Stimulated activated CD8-positive, alpha-beta memory T cell treated with anti-CD3 and anti-CD28 coated beads, Interleukin-12 subunit alpha, Interleukin-12 subunit beta, amount 100 ng/mL, for 24 hours (primary cell): ENCODE data around the gene PITPNM3.

Experiments used
- DNase-seq: peaks from one replicate; pipeline ENCODE4 v3.0.0-alpha.2; 2020; ENCODE audit errors: extremely low read depth

The PITPNM3 gene

DNA sequence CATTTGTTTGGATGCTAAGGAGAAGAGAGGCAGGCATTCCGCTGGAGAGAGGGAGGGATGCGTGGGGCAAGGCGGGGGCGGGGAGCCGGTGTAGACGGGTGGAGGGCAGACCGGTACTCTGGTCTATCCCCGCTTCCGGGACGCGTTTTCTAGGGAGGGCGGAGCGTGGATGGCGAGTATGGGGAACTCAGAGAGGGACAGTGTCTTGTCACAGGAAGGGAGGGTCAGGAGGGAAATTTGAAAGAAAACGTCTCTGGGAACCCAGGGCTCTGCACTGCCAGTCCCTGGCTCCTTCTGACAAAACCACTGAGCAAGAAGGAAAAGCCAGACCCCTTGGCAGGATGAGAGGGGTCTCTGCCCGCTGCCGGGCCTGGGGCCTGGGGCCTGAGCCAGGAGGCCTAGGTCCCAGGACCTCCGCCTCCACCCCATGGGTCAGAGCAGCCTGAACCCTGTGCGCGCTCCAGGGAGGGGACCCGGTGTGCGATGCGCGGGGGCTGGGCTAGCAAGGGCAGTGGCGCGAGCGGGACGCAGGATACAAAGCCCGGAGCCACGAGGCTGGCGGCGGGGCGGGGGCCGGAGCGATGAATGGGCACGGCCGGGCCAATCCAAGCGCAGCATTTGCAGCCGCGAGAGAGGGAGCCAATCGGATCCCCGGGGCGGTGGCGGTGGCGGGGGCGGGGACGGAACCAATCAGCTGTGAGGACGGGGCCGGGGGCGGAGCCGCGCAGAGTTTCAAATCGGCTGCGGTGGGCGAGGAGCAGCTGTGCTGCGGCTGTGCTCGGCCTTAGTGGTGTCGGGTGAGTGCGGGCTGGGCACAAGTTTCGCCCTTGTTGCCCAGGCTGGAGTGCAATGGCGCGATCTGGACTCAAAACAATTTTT, 112.4 kb downstream of the PITPNM3 start, which contains the start of gene PIMREG:
TSS of gene PIMREG (plus strand) at position 764 of the 879 bp plus-strand sequence. CDS start 656 bp downstream, outside the sequence.
- peak; percentile 88 for DNase-seq

DNA sequence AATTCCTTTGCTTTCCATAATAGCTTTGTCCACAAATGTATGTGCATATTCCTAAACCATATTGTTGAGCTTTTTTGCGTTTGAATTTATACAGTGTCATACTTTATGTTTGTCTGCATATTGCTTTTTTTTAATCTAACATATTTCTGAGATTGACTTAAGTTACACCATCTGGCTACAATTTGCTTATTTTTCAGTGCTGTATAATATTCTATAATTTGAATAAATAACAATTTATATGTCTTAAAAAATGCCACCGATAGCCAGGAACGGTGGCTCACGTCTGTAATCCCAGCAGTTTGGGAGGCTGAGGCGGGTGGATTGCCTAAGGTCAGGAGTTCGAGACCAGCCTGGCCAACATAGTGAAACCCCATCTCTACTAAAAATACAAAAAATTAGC, 113.6 kb downstream of the PITPNM3 start:
- no peak for DNase-seq

DNA sequence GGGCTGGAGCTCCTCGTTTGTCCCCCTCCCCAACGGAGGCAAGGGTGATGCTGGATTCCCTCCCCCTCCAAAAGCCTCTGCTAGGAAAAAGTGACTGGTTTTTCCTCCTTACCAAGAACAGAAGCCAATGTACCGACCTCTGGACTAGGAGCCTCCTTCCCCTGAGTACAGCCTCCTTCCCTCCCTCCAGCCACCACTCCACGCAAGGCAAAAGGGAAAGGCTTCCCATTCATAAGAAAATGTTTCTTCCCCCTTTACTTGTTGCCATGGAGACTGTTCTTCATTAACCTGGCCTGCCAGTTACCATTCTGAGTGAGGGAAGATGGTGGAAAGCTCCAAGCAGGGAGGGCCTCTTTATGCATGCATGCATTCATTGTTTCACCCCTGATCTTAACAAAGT, 116.4 kb downstream of the PITPNM3 start:
- DNase-seq: no peak

DNA sequence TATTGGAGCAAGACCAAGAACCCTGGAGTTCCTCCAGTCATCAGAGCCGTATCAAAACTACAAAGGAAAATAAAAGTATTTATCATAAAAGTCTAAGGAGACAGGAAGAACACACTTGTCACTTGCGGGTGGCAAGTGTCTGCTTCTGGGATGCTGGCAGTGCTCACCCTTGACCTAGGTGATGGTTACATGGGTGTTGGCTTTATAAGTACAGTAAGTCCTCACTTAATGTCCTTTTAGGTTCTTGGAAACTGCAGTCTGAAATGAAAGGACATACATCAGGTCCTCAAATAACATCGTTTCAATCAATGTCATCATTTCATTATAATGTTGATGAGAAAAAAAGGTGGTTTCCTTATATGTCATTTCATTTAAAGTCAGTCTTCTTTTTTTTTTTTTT, 118.4 kb downstream of the PITPNM3 start:
- DNase-seq: no peak

DNA sequence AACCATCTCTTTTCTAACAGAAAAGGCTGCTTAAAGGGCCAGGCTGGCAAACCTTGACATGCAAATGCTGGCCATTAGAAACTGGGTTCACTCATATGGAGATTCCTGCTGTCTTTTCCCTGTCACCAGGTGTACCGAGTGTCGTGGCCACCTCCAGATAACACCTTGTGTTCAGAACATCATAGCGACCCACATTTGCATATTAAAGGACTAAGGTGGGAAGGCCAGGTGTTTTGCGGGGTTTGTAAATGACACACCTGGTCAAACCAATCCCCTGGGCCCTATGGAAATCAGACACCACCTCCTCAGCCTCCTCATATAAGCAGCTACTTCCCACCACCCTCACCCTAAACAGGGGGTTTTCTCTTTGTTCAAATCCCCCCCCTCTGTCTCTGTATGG, 118.9 kb downstream of the PITPNM3 start:
- no peak for DNase-seq

DNA sequence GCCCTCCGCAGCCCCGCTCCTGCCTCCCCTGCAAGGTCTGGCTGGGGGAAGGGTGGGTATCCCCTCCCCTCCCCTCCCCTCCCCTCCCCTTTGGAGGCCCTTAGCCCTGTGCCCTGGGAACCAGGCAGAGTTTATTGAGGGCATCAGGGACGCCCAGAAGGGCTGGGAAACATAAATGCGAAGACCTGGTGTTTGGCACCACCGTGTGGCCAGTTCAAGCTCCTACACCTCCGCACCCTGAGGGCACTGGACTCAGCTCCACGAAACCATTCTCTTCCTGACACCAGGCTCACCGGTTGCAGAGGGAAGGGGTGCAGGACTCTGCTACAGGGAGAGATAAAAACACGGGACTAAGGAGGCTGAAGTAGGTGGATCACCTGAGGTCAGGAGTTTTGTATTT, 120.4 kb downstream of the PITPNM3 start:
- peak; percentile 24 for DNase-seq

DNA sequence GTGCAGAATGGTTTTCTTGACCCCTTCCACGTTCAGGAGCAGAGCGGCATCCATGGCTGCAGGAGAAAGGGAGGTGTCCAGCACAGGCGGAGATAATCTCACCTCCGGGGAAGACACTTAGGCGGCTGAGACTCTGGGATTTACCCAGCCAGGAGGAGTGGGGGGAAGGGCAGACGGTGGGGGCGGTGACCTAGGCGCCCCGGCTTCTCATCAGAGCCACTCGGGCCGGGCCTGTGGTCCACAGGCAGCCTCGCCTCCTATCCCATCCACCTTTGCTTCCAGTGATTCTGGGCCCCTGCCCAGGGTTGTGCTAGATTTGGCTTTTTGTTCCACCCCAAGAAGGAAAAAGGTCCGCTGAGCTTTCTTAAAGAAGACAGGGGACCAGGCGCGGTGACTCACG, 121.3 kb downstream of the PITPNM3 start, which contains the start of gene AIPL1:
TSS of gene AIPL1 (minus strand) at position 71 of the 400 bp plus-strand sequence. CDS start at position 54, 17 bp downstream.
- DNase-seq: no peak

DNA sequence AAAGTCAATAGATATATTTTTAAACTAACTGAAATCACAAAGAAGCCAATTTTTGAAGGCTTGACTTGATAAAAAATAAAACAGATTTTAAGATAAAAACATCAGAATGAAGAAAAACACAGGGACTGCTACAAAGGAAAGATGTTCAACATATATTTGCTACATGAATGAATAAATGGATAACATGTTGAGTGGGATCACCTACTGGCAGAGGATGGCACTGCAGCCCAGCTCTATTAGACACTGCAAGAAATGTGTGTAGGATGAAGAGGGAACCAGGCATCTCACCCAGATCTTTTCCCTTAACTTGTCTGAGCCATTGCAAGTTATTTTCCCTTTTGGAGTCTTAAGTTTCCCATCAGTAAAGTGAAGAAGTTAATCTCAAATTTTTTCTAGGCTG, 125.6 kb downstream of the PITPNM3 start:
- no peak for DNase-seq

DNA sequence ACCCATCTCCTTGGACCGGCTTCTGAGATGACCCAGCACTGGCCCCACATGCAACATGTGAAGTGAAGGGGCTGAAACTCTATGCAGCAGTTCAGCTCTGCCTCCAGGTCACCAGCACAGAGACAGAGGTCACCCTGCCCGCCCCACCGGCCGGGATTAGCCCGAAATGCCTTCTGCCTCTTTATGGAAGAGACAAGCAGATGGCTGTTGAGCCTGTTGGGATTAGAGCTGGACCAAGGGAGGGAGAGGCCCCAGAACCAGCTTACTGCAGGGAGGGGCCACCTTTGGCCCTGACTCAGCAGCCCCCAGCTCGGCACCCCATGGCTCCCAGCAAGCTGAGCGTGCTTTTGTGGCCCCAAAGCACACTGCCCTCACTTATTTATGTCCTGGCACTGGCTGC, 127.1 kb downstream of the PITPNM3 start:
- DNase-seq: no peak

DNA sequence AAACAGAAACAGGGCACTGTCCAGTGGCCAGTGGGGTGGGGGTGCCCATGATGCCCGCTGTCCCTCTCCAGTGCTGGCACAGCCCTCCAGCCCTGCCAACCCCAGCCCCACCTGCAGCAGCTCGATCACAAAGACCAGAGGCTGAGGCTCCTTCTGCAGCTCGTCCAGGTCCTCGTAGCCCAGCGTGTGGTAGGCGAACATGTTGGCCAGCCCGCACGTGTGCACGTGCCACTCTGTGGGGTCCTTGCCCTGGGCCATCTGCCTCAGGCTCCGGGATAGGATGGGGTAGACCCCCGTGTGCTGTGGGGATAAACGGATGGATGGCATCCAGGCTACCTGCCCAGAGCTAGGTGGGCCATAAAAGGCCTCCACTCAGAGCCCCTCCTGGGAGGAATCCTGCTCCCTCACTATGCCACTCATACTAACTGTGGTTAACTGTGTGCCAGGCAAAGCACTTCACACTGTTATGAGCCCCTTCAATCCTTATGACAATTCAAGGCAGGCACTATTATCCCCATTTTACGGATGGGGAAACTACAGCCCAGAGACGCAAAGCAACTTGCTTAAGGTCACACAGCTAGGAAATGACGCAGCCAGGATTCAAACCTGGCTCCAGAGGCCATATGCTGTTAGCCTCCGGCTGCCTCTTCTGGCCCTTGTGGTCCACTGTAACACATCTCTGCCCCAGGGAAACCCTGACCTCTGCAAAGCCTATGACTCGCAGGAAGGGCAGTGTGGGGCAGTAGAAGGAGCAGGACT, 128.0 kb downstream of the PITPNM3 start:
- no peak for DNase-seq

DNA sequence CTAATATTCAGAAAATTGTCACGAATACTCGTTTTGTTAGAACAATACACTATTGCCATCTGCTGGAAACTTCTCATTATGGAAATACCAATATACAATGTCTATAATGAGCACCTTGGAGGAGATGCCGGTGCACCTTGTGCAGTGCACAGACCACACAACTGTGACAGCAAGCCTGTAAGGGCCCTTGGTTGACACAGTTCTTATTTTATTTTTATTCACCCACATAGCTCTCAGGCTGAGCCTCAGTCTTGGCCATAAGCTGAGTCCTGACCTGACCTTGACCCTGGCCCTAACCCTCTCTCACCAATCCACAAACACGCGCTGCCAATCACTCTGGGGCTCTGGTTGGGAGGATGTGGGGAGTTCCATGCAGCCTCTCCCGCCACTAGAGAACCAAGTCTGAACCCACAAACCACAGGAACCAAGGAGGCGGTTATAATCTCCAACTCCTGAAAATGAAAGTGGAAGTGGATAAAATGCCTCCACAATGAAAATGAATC, 129.0 kb downstream of the PITPNM3 start:
- DNase-seq: no peak

DNA sequence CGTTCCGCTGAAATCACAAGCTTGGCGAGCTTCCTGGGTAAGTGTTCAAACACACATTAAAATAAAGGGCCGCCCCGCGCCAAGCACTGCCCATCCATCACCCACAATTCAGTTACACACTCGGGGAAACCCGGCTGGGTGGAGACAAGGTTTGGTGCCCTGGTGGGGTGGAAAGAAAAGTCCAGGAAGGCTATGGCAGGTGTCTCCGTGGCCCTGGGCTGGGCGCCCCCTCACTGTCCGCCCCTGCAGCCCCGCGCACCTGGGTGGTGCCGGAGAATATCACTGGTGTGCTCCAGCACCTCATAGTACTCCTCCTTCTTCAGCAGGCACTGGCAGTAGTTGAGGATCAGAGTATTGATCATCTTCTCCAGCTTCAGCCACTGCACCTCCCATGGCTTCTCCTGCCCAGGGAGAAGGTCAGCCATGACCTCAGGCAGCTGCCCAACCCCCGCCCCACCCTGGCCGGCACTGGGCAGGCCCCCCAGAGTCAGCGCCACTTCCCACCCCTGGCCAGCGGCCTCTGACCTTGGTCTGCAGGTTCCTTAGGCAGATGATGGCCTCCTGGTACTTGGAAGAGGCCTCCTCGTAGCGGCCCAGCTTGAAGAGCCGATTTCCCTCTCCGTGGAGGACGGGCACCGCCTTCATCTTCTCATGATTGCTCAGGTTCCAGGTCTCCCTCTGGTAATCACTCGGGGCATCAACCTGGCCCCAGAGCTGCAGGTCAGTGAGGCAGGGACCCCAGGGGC, 129.8 kb downstream of the PITPNM3 start:
- no peak for DNase-seq

DNA sequence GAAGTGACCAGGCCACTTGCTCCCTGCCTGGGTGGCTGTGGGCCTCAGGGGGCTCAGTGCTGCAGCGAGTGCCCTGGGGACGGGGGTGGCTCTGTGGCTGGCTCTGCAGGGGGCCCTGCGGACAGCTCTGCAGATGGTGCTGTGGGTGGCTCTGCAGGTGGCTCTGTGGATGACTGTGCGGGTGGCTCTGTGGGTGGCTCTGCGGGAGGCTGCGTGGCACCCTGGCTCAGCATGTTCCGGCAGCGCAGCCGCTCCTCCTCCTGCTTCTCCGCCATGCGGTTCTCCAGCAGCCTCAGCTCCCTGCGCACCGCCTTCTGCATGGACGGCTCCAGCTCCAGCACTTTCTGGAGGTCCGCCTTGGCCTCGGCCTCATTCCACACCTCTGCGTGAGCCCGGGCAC, 130.9 kb downstream of the PITPNM3 start:
- DNase-seq: no peak

DNA sequence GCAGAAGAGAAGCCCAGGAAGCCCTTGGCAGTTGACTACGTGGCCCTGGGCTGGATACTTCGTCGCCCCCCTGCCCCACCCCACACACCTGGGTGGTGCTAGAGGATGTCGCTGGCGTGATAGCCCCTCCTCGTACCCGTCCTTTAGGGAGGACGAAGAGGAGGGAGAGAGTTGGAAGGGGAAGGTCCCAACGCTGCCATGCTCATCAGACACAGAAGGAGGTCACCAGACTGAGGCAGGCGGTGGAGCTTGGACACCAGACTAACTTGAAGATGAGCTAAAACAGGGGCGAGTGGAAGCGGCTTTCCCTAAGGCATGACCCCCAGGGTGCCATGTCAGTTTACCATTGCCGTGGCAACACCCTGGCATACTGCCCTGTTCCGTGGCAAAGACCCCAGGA, 132.4 kb downstream of the PITPNM3 start:
- no peak for DNase-seq

DNA sequence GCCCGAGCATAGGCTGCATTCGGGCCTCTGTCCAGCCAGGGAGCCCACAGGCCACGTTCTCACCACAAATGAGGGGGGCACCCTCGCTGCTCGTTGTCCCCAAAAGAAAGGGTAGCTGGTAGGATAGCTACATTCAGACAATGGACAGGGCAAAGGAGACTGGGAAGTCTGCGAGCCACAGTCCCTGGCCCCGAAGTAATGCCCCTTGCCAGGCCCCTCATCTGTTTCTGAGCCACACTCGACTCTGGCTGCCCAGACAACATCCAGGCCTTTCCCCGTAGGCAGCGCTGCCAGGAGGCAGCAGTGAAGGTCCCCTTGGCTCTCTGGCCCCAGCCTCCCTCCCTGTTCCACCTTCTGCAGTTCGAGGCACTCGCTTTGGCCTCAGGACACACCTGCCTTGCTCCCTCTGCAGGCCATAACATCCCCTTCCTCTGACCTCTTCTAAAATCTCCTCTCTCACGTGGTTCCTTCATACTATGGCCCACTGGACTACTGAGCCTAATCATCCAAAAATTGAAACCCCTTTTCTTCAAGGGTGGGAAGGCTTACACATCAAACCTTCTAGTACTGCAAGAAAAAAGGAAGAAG, 133.6 kb downstream of the PITPNM3 start:
- no peak for DNase-seq

DNA sequence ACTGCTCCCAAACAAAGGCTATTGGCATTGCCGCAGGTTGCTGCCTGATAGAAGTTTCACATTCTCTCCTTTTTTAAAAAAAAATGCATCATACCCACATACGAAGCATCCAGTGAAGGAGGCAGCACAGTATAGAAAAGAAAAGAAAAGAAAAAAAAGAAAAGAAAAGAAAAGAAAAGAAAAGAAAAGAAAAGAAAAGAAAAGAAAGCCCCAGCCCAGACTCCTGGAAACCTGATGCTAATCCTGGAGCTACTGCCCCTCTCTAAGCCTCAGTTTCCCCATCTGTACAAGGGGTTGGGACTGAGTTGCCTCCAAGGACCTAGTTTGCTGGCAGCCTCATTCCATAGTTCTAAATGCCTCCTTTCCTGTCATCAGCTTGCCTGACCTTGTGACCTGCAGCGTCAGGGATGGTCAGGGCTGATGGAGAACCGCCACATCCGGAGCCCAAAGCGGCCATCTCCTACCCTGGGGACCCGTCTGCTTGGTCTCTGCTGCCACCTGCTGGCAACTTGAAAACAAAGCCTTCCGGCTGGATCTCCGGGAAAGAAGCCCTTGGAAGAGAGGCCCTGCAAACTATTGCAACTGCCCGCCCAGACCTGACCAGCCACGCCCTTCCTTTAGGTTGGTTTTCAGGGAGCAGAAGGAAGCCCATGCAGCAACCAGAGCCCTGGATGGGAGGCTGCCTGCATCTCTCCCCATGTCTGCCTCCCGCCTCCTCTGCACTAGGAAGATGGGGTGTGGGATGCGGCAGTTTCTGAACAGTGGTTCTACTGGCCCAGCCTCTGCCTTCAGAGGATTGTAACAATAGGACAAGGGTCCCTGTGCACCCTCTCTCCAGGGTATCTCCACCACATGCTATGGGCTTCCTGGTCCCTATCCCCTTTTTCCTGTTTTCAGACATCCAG, 134.4 kb downstream of the PITPNM3 start:
- peak; percentile 33 for DNase-seq

DNA sequence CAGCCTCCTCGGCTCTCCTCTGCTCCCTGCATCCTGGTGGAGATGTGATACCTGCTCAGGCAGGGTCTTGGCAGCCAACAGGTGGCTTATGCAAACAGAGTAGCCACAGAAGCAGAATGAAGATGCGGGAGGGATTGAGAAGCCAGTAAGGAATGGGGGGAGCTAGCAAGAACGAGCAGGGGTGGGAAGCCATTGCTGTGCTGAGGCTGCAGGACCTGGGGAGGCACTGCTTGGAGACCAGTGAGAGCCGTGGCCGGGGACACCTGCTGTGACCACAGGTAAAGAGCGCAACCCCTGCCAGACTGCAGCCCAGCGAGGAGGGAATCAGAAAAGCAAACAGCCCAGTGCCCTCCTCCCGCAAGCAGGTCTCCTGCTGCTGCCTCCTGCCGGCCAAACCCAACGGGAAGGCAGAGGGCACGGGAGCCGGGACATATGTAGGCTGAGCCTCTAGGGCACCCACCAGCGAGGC, 136.1 kb downstream of the PITPNM3 start:
- DNase-seq: no peak

DNA sequence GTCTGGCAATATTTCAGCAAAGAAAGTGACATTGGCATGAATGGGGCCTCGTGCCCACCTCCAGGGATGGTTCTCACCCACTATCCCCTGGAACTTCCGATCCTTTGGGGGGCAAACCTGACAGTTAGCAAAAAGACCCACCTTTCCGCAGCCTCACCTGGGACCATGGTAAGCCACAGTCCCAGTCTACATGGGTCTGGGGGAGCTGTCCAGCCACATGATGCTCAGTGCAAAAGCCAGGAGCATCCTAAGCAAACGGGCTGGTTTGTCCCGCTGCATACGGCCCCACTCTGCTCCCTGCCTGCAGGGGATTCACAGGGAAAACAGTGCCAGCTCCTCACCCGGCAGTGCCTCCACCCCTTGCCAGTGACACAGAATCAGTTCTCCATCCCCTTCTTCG, 140.7 kb downstream of the PITPNM3 start:
- no peak for DNase-seq

DNA sequence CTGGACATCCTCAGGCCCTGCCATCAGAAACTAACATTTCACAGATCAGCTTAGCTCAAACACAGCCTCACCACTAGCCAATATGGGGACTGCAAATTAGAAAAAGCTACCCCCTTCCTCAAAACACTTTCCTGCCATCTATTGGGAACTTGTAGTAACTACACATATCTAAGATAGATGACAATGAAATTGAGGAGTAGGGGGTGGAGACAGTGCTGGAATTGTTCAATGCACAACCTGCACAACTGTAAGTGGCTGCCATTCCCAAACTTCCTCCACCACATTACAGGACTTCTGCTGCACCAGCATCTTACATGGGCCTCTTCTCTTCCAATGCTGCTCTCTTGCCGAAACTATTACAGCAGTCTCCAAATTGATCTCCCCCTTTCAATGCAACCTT, 143.3 kb downstream of the PITPNM3 start:
- no peak for DNase-seq

DNA sequence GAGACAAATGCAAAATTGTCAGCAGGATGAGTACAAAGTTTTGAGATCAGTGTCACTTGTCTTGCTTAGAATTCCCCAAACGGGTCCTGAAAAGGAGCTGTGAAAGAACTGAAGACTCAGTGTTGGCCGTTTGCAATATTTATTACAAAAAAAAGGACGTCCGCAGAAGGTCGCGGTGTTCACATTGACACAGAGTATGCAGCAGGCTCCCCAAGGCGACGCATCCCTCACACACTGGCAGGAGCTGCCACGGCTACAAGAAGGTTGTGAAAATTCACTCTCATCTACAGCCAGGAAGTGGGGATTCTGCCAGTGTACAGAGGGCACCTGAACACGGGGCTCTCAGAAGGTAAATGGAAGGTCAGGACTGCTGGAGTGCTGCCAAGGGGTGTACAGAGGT, 147.6 kb downstream of the PITPNM3 start:
- no peak for DNase-seq
